Stimulated activated naive CD8-positive, alpha-beta T cell treated with anti-CD3 and anti-CD28 coated beads, Interleukin-15, Interleukin-2, amounts not matched to agents 100 ng/mL and 50 ng/mL, for 24 hours (primary cell): ENCODE results near the gene KLK1.

Source experiments
- H3K27ac Mint-ChIP-seq: one replicate; pipeline ENCODE4 v1.8.0; 2021; ENCODE audit warnings: mild to moderate bottlenecking, mixed read lengths
- H3K27me3 Mint-ChIP-seq: one replicate; pipeline ENCODE4 v1.8.0; 2021; ENCODE audit warnings: mixed read lengths
- H3K36me3 Mint-ChIP-seq: one replicate; pipeline ENCODE4 v1.8.0; 2021; ENCODE audit warnings: low read depth, mixed read lengths
- H3K4me1 Mint-ChIP-seq: one replicate; pipeline ENCODE4 v1.8.0; 2021; ENCODE audit warnings: low read depth, mixed read lengths
- H3K4me3 Mint-ChIP-seq: one replicate; pipeline ENCODE4 v1.8.0; 2021; ENCODE audit warnings: mild to moderate bottlenecking, mixed read lengths
- H3K9me3 Mint-ChIP-seq: one replicate; pipeline ENCODE4 v1.8.0; 2021; ENCODE audit warnings: mixed read lengths

The KLK1 gene

DNA sequence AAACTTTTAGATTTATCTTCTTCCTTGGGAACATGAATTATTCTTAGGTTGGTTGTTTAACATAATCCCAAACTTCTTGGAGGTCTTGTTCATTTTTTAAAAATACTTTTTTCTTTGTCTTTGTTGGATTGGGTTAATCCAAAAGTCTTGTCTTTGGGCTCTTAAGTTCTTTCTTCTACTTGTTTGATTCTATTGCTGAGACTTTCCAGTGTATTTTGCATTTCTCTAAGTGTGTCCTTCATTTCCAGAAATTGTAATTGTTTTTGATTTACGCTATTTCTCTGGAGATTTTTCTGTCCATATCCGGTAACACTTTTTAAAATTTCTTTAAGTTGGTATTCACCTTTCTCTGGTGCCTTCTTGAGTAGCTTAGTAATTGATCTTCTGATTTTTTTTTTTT is 19.6 kb upstream of the KLK1 start:
- H3K27ac Mint-ChIP-seq, result no peak overlapping the region
- peaks cover 12% of the 10 kb centered on the region for H3K9me3 Mint-ChIP-seq
- H3K4me1 Mint-ChIP-seq, result no peaks in the 10 kb centered on the region
- H3K4me3 Mint-ChIP-seq, result no peak overlapping the region
- H3K36me3 Mint-ChIP-seq, result no peaks in the 10 kb centered on the region
- H3K27me3 Mint-ChIP-seq, result peaks cover 24% of the 10 kb centered on the region

DNA sequence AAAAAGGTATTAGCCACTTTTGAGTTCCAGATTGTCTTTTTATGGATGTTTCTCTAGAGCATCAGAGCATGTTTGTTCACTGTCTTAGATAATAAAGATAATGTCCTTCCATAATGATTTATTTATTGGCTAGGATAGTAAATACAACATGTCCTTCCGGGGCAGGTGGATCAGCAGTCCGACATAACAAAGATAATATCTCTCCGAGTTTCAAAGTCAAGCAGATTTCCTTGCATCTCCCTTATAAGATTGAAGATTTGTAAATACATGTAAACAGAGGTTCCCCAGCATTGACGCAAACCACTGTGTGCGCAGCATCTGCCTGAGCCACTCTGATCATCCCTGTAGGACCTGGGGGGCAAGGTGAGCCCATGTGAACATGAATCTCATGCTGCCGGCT is 18.5 kb upstream of the KLK1 start:
- Mint-ChIP-seq H3K4me3 (no peak overlapping the region), H3K36me3 (no peaks in the 10 kb centered on the region), H3K9me3 (peaks cover 12% of the 10 kb centered on the region), H3K27ac (no peak overlapping the region), H3K4me1 (no peaks in the 10 kb centered on the region), H3K27me3 (peaks cover 31% of the 10 kb centered on the region)

DNA sequence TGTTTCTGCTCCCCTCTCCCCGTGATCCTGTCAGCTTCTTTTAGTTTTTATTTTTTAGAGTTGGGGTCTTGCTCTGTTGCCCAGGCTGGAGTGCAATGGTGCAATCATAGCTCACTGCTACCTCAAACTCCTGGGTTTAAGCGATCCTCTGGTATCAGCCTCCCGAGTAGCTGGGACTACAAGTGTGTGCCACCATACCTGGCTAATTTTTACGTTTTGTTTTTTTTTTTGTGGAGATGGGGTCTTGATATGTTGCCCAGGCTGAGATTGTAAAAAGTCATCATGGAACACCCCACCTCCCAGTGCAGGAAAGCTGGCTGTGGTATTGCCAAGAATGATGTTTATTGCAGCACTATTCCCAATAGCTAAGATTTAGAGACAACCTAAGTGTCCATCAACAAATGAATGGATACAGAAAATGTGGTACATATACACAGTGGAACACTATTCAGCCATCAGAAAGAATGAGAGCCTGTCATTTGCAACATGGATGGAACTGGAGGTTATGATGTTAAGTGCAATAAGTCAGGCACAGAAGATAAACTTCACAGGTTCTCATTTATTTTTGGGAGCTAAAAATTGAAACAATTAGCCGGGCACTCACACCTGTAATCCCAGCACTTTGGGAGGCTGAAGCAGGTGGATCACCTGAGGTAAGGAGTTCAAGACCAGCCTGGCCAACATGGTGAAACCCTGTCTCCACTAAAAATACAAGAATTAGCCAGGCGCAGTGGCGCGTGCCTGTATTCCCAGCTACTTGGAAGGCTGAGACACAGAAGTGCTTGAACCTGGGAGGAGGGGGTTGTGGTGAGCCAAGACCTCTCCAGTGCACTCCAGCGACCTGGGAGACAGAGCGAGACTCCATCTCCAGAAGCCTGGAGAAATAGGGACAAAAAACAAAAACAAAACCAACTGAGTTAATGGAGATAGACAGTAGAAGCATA is 16.4 kb upstream of the KLK1 start:
- no peak overlapping the region for H3K4me3 Mint-ChIP-seq
- H3K27ac Mint-ChIP-seq, result no peak overlapping the region
- peaks cover 12% of the 10 kb centered on the region for H3K9me3 Mint-ChIP-seq
- H3K36me3 Mint-ChIP-seq, result no peaks in the 10 kb centered on the region
- peaks cover 5% of the 10 kb centered on the region for H3K4me1 Mint-ChIP-seq
- peaks cover 39% of the 10 kb centered on the region for H3K27me3 Mint-ChIP-seq

DNA sequence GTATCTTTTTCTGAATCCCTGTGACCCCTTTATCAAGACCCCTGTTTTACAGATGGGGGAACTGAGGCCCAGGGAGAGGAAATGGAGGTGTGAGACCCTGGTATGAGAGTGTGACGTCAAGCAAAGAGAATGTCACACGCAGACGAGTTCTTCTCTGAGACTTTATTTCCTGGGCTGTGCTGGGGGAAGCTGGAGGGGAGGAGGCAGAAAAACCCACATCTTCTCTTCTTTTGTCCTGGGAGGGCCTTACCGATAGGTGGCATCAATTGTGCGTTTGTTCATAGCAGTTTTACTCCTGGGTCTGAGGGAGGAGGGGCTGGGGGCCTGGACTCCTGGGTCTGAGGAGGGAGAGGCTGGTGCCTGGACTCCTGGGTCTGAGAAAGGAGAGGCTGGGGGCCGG is 14.7 kb upstream of the KLK1 start:
- peaks cover 5% of the 10 kb centered on the region for H3K4me1 Mint-ChIP-seq
- no peaks in the 10 kb centered on the region for H3K36me3 Mint-ChIP-seq
- H3K4me3 Mint-ChIP-seq, result no peak overlapping the region

DNA sequence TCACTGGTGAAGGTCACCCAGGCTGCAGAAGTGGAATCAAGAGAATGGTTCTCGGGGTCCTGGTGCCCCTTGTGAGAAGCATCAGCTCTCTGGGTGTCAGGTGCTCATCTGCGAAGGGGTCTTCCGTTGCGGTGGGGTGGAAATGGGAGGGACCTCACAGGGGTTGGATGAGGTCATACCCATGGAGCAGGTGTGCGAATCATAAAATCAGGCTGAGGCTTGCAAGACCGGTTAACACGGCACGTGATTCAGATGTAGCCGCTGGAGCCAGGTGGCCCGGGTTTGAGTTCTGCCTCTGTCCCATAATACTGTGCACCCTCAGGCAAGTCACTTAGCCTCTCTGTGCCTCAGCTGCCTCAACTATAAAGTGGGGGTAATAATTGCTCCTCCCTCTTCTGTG is 13.7 kb upstream of the KLK1 start:
- no peaks in the 10 kb centered on the region for H3K36me3 Mint-ChIP-seq
- no peaks in the 10 kb centered on the region for H3K9me3 Mint-ChIP-seq
- peaks cover 5% of the 10 kb centered on the region for H3K4me1 Mint-ChIP-seq
- no peak overlapping the region for H3K27ac Mint-ChIP-seq
- no peak overlapping the region for H3K4me3 Mint-ChIP-seq
- peaks cover 57% of the 10 kb centered on the region for H3K27me3 Mint-ChIP-seq

More for the DNA sequence above, 14.7 kb upstream of the KLK1 start:
- H3K9me3 Mint-ChIP-seq, result peaks cover 3% of the 10 kb centered on the region
- H3K27ac Mint-ChIP-seq, result no peak overlapping the region
- peaks cover 49% of the 10 kb centered on the region for H3K27me3 Mint-ChIP-seq

DNA sequence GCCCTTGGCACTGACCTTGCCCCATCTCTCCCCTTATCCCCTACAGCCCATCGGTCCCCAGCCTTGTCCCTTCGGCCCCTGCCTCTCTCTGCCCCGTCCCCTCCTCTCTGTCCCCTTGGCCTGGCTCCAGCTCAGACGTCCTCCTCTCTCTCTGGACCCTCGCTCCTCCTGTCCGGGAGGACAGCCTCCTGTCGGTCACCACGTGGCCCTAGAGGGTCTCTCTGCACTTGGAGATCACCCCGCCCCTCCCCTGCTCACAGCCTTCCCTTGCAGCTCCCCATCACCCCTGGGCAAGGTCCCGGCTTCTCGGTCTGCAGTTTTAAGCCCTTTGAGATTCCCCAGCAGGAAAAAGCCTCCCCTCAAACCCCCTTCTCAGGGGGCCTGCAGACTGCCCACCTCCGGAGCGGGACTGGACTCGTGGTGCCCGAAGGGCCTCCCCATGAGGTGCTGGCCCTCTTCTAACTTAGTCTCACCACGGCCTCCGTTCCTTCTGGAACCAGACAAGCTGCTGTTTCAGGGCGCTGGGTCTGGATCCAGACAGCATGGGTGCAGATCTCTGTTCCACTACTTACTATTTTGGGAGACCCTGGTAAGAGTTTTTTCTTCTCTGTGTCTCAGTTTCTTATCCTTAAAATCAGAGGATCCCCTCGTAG is 13.1 kb upstream of the KLK1 start:
- Mint-ChIP-seq H3K9me3 (no peaks in the 10 kb centered on the region), H3K36me3 (no peaks in the 10 kb centered on the region), H3K27ac (no peak overlapping the region), H3K4me3 (peak overlapping the region; percentile 76), H3K4me1 (peaks cover 5% of the 10 kb centered on the region), H3K27me3 (peaks cover 51% of the 10 kb centered on the region)

DNA sequence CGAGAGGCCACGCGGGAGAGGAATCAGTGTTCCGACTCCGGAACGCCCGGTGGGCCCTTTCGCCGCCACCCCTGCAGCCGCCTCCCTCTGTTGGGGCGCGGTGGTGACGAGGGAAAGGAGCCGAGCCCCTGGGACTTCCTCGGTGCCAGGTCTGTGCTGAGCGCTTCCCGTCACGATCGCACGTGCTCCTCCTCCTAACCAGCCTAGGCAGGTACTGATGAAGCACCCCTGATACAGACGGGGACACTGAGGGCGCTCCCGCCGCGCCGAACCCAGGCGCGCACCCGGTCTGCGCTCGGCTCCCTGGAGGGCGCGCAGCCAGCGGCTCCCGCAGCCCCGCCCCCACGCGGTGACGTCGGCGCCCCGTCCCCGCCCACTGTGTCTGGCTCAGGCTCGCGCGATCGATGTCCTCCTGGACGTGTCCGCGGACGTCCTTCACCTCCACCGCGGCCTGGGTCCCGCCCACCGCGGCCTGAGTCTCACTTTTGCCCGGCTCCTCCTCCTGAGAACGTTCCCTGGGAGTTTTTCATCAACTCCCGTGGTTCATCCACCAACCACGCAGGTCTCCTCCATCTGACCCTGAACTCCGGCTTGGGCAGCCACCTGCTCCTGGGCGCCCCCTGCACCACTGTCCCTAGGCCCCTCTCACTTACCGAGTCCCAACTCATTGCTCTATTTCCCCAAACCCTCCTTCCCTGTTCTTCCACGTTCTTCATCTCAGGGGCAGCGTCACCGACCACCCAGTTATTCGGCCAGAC is 12.4 kb upstream of the KLK1 start:
- H3K27ac Mint-ChIP-seq, result no peak overlapping the region
- H3K36me3 Mint-ChIP-seq, result no peaks in the 10 kb centered on the region
- H3K4me1 Mint-ChIP-seq, result peaks cover 5% of the 10 kb centered on the region
- H3K4me3 Mint-ChIP-seq, result peak overlapping the region; percentile 76
- H3K27me3 Mint-ChIP-seq, result peaks cover 53% of the 10 kb centered on the region
- H3K9me3 Mint-ChIP-seq, result no peaks in the 10 kb centered on the region

DNA sequence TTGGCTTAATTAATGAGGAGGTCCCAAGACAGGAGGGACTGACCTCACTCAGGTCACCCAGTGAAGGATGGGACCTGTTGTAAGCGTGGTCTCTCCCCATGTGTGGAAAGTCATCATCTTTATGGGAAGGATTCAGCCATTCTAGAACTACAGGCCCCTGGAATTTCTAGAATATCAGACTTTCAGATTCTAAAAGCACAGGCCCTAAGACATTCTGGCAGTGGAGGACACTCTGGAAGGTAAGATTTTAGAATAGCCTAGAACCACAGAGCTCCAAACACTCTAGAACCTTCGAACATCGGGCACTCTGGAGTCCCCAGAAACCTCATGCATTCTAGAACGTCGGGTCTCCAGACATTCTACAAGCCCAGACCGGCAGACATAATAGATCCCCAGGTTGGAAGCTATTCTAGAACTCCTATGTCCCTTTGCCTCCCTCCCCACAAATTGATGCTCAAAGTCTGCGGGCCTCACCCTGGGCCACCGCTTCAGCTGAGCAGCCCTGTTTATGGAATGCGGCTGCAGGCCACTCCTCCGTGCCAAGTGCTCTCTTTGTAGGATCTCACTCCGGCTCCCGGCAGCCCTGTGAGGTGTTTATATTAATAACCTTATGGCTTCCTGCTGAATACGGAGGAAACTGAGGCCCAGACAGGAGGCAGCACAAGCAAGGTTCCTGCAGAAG is 11.7 kb upstream of the KLK1 start:
- Mint-ChIP-seq H3K27me3 (peaks cover 54% of the 10 kb centered on the region), H3K36me3 (no peaks in the 10 kb centered on the region), H3K4me1 (peaks cover 5% of the 10 kb centered on the region), H3K27ac (no peak overlapping the region), H3K4me3 (peak overlapping the region; percentile 76), H3K9me3 (no peaks in the 10 kb centered on the region)

DNA sequence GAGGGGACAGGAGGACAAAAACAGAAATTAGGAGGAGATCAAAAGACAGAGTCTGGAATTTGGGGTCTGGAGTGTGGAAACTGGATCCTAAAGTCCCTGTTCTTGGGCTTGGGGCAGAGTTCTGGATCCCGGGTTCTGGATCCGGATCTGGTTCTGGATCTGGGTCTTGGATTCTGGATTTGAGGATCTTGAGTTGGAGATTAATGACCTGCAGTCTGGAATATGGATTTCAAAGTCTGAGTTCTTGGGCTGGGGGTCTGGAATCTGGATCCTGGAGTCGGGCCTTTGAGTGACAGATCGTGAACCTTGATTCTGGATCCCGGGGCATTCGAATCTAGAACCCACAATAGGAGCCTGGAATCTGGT is 10.2 kb upstream of the KLK1 start:
- no peak overlapping the region for H3K4me3 Mint-ChIP-seq
- H3K36me3 Mint-ChIP-seq, result no peaks in the 10 kb centered on the region
- H3K4me1 Mint-ChIP-seq, result peaks cover 5% of the 10 kb centered on the region
- no peak overlapping the region for H3K27ac Mint-ChIP-seq
- H3K9me3 Mint-ChIP-seq, result no peaks in the 10 kb centered on the region
- H3K27me3 Mint-ChIP-seq, result peaks cover 65% of the 10 kb centered on the region

DNA sequence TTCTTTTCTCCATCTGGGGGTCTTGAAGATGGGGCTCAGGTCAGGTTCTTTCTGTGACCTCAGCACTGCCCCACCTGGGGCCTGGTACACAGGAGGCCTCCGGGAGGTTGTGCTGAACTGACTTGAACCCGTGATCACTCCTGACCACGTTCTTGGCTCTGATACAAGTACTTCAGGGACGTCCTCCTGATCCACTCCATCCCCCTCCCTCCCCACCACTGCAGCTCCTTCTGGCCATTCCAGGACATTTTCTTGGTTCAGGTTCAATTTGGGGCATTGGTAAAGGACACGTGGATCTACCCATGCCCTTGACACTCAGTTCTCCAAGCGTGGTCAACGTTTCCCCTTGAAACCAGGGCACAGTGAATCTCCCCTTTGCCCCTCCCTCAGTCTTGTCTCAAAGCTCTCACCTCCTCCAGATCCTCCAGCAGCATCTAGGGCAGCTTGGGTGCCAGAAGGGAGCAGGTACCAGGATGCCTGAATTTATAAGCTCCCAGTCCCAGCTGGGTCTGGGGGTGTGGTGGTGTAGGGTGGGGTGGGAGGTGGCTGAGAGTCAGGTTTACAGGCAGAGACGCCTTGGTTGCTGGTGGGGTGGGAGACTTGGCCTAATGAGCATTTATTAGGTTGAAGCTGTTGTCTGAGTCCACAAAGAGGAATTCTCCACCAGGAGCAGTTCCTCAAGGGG is 9.7 kb upstream of the KLK1 start, which contains the start of gene KLK15:
KLK15 (minus strand) TSS at position 458 of the 685 bp plus-strand sequence. CDS start 2,082 bp downstream, outside the sequence.
- Mint-ChIP-seq H3K27ac (no peak within 1 kb of the TSS), H3K9me3 (no peaks in the 10 kb centered on the region), H3K27me3 (peaks cover 63% of the 10 kb centered on the region)

DNA sequence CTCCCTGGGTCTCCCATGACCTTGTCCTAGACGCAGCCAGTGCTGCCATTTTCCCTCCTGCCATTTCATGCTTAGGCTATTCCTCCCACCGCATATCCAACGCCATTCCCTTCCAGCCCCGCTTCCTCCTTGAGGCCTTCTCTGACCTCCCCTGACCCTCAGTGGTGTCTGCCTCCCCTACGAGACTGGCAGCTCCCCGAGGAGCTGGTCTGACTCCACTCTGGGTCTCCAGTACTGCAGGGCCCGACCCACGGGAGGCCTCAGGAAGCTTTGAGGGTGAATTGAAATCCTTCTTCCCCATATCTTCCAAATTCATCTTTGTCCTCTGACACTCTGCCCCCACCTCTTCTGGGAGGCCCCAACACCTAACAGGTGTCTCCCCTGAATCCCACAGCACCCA is 9.1 kb upstream of the KLK1 start:
- H3K4me1 Mint-ChIP-seq, result peaks cover 5% of the 10 kb centered on the region
- no peak overlapping the region for H3K27ac Mint-ChIP-seq
- H3K9me3 Mint-ChIP-seq, result no peaks in the 10 kb centered on the region
- no peaks in the 10 kb centered on the region for H3K36me3 Mint-ChIP-seq
- H3K4me3 Mint-ChIP-seq, result no peak overlapping the region
- H3K27me3 Mint-ChIP-seq, result peaks cover 65% of the 10 kb centered on the region

More for the DNA sequence above, 9.7 kb upstream of the KLK1 start, which contains the start of gene KLK15:
- Mint-ChIP-seq H3K4me3 (no peak within 1 kb of the TSS), H3K36me3 (no peaks in the 10 kb centered on the region), H3K4me1 (peaks cover 5% of the 10 kb centered on the region)

DNA sequence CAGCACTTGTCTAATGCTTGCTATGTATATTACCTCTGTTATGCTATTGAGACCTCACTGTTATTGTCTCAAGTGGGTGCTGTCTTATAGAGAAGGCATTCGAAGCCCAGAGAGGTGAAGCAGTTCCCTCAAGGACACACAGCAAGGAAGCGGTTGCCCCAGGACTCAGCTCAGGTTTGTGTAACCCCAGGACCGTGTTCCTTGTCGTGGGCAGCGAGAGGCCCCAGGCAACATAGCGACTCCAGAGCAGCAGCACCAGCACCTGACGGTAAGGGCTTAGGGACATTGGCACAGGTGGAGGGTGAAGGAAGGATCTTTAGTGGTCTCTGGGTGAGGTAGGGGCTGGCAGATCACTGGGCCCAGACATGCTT is 7.4 kb upstream of the KLK1 start:
- H3K9me3 Mint-ChIP-seq, result no peaks in the 10 kb centered on the region
- H3K27me3 Mint-ChIP-seq, result peaks cover 56% of the 10 kb centered on the region
- no peak overlapping the region for H3K4me3 Mint-ChIP-seq
- H3K36me3 Mint-ChIP-seq, result no peaks in the 10 kb centered on the region
- no peak overlapping the region for H3K27ac Mint-ChIP-seq
- H3K4me1 Mint-ChIP-seq, result no peaks in the 10 kb centered on the region

DNA sequence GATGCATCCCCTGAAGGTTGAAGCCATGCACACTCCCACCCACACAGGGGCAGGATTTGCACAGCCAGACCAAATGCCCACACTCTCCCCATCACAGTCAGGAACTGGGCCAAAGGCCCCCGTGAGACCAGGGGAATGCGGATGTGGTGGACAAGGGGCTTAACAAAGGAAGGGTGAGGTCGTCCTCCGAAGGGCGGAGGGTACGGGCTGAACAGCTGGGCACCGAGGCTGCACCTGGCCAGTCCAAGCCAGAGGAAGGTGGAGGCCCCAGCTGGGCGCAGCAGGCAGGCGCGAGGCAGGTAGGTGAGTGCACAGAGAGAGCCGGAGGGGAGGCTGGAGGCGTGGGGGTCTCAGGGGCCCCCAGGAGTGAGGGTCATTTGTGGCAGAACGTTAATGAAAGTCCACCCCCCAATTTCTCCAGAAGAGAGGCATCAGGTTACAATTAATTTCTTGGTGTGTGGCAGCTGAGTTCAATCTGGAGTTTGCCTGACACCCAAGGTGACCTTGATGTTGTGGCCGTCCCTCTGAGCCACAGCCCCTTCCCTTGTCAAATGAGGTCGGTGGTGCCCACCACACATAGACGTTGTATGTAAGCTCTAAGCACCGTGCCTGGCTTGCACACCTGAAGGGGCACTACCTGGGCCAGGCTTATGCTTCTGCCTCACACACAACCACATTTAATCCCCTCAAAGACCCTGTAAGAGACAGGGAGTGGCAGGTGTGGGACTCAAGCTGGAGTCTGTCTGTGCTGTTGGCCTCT is 6.9 kb upstream of the KLK1 start:
- no peaks in the 10 kb centered on the region for H3K4me1 Mint-ChIP-seq
- H3K27me3 Mint-ChIP-seq, result peaks cover 57% of the 10 kb centered on the region
- H3K4me3 Mint-ChIP-seq, result no peak overlapping the region

More for the DNA sequence above, 6.9 kb upstream of the KLK1 start:
- Mint-ChIP-seq H3K9me3 (no peaks in the 10 kb centered on the region), H3K27ac (no peak overlapping the region), H3K36me3 (no peaks in the 10 kb centered on the region)
